WTC11 (cell line): ENCODE data around the gene PPP1R1B. TPM values are rescaled to one million over a fixed set of nuclear protein-coding genes. Genes with fewer than 3 reads are reported as not detected.

ENCODE experiments used
- ATAC-seq: fragments of 200-7000 bp; cut with Tn5 transposase; 2 replicates; pipeline ENCODE4 v1.10.0; 2021; ENCODE audit warnings: mild to moderate bottlenecking, moderate library complexity
- CTCF ChIA-PET: fragments of 300-600 bp; sonication (Branson Sonifier 250); formaldehyde crosslinking; loops from one replicate; lab custom pipeline; 2021; ENCODE audit warnings: antibody characterized with exemption; lab: Charles Lee
- POLR2A ChIA-PET: fragments of 350-600 bp; sonication (Branson Sonifier 250); formaldehyde crosslinking; loops from one replicate; lab custom pipeline; 2021; ENCODE audit warnings: antibody characterized with exemption; lab: Charles Lee
- DNase-seq: peaks from one replicate; pipeline ENCODE4 v3.0.0; 2021; ENCODE audit warnings: low spot score
- H3K27ac Mint-ChIP-seq: 2 replicates; pipeline ENCODE4 v1.8.0; 2021; ENCODE audit warnings: mixed read lengths
- H3K27me3 Mint-ChIP-seq: 2 replicates; pipeline ENCODE4 v1.8.0; 2021; ENCODE audit warnings: low read depth, mild to moderate bottlenecking, moderate library complexity, mixed read lengths
- H3K36me3 Mint-ChIP-seq: 2 replicates; pipeline ENCODE4 v1.8.0; 2021; ENCODE audit warnings: mixed read lengths
- H3K4me1 Mint-ChIP-seq: 2 replicates; pipeline ENCODE4 v1.8.0; 2022; ENCODE audit warnings: mixed read lengths
- H3K4me3 Mint-ChIP-seq: 2 replicates; pipeline ENCODE4 v1.8.0; 2021; ENCODE audit warnings: mild to moderate bottlenecking, moderate library complexity, mixed read lengths
- H3K9me3 Mint-ChIP-seq: 2 replicates; pipeline ENCODE4 v1.8.0; 2021; ENCODE audit warnings: mixed read lengths
- CREM ChIP-seq: sonication (generic); formaldehyde crosslinking; IDR thresholded peaks from 2 replicates; pipeline ENCODE4 v1.8.1; 2022; ENCODE audit warnings: mild to moderate bottlenecking, missing genetic modification reagents, moderate library complexity
- E2F1 ChIP-seq: sonication (generic); formaldehyde crosslinking; IDR thresholded peaks from 2 replicates; pipeline ENCODE4 v1.8.0; 2022; ENCODE audit warnings: mild to moderate bottlenecking, missing genetic modification reagents
- GRHL2 ChIP-seq: fragments of 250-450 bp; sonication (Bioruptor Pico); IDR thresholded peaks from 2 replicates; pipeline ENCODE4 v1.8.0; 2022; ENCODE audit warnings: mild to moderate bottlenecking, moderate library complexity; ENCODE audit not compliant: insufficient replicate concordance, severe bottlenecking
- IRF1 ChIP-seq: sonication (generic); formaldehyde crosslinking; IDR thresholded peaks from 2 replicates; pipeline ENCODE4 v1.8.0; 2023; ENCODE audit warnings: missing genetic modification reagents
- JUN ChIP-seq: sonication (generic); formaldehyde crosslinking; IDR thresholded peaks from 2 replicates; pipeline ENCODE4 v1.8.0; 2023; ENCODE audit warnings: mild to moderate bottlenecking, missing genetic modification reagents
- KAT7 ChIP-seq: sonication (generic); formaldehyde crosslinking; IDR thresholded peaks from 2 replicates; pipeline ENCODE4 v1.8.1; 2023; ENCODE audit warnings: missing genetic modification reagents, mild to moderate bottlenecking, borderline replicate concordance
- MYBL2 ChIP-seq: sonication (generic); formaldehyde crosslinking; IDR thresholded peaks from 2 replicates; pipeline ENCODE4 v1.8.1; 2023; ENCODE audit warnings: mild to moderate bottlenecking, moderate library complexity, missing genetic modification reagents
- NR3C1 ChIP-seq: sonication (generic); formaldehyde crosslinking; conservative IDR thresholded peaks from 2 replicates; pipeline ENCODE4 v1.8.1; 2023; ENCODE audit warnings: low read depth, mild to moderate bottlenecking, missing genetic modification reagents
- SMAD3 ChIP-seq: sonication (generic); formaldehyde crosslinking; IDR thresholded peaks from 2 replicates; pipeline ENCODE4 v1.8.0; 2022; ENCODE audit warnings: missing genetic modification reagents, mild to moderate bottlenecking, borderline replicate concordance
- ZBTB43 ChIP-seq: sonication (generic); formaldehyde crosslinking; IDR thresholded peaks from 2 replicates; pipeline ENCODE4 v1.8.1; 2023; ENCODE audit warnings: mild to moderate bottlenecking, missing genetic modification reagents
- total RNA-seq: library from RNA; stranded (reverse); gene quantifications from 3 replicates; pipeline ENCODE4 v1.2.3, GENCODE V29; 2021

Gene PPP1R1B
- total RNA-seq, 1 experiment from 2014 or later: 20.5 TPM

- Mint-ChIP-seq H3K27me3 (no peaks in the 10 kb centered on the region), H3K4me1 (peaks cover 21% of the 10 kb centered on the region)
- DNase-seq: no peak
- TF ChIP-seq KAT7 (CRISPR knock-in tag): no peak
- no peak for TF ChIP-seq NR3C1 (CRISPR knock-in tag)
- TF ChIP-seq GRHL2 (CRISPR knock-in tag): no peak
- TF ChIP-seq E2F1 (CRISPR knock-in tag): no peak
- TF ChIP-seq MYBL2 (CRISPR knock-in tag): no peak
- TF ChIP-seq SMAD3 (CRISPR knock-in tag): no peak
- no peak for TF ChIP-seq IRF1 (CRISPR knock-in tag)
- no peak for TF ChIP-seq ZBTB43
- TF ChIP-seq, all 79 proteins: peak for 0
- ChIA-PET POLR2A (no interaction called here), CTCF (interaction anchor here (0.7 to 1.6 kb wide), 9 partner anchors 12 to 62 kb away, joined by 3 to 5 read pairs (median 4); partner anchors contain the start of genes ERBB2 and MIEN1)
- Mint-ChIP-seq H3K27ac (peak overlapping the region; percentile 42; the same call in 1 of the 2 replicates), H3K36me3 (peaks cover 12% of the 10 kb centered on the region), H3K9me3 (no peaks in the 10 kb centered on the region), H3K4me3 (no peak overlapping the region)
- ATAC-seq: no peak
Observed at GRCh38 chr17:39683295-39683939, 56.7 kb downstream of the PPP1R1B start.

- no peaks in the 10 kb centered on the region for H3K9me3 Mint-ChIP-seq
- ChIA-PET POLR2A (interaction anchor here (0.5 kb wide), 1 partner anchor 80 kb away, joined by 3 read pairs; no protein-coding TSS in a partner anchor), CTCF (interaction anchor here (1.0 to 1.6 kb wide), 6 partner anchors 11 to 63 kb away, joined by 3 to 5 read pairs (median 4); no protein-coding TSS in a partner anchor)
- no peak for DNase-seq
- peaks cover 12% of the 10 kb centered on the region for H3K36me3 Mint-ChIP-seq
- H3K4me3 Mint-ChIP-seq: no peak overlapping the region
- H3K27me3 Mint-ChIP-seq: no peaks in the 10 kb centered on the region
- peaks cover 26% of the 10 kb centered on the region for H3K4me1 Mint-ChIP-seq
- no peak for TF ChIP-seq MYBL2 (CRISPR knock-in tag)
- no peak for TF ChIP-seq CREM
- TF ChIP-seq IRF1 (CRISPR knock-in tag): no peak
- no peak for TF ChIP-seq JUN
- H3K27ac Mint-ChIP-seq: no peak overlapping the region
- ATAC-seq: no peak
Observed at GRCh38 chr17:39684369-39685192, 57.8 kb downstream of the PPP1R1B start.

Other genes with a start within 250 kb of the PPP1R1B start
- 9.7 to 13.8 TPM (median 13.0 TPM) in 3 replicates for gene FBXL20, start 225.3 kb upstream of the PPP1R1B start, total RNA-seq
- 47.0 to 50.4 TPM (median 47.9 TPM) in 3 replicates for gene MED1, start 175.7 kb upstream of the PPP1R1B start, total RNA-seq
- 58.4 to 61.6 TPM (median 59.5 TPM) in 3 replicates for gene CDK12, start 165.5 kb upstream of the PPP1R1B start, total RNA-seq
- gene NEUROD2, start 19.0 kb upstream of the PPP1R1B start, total RNA-seq: not detected in 3 replicates
- gene STARD3, start 10.2 kb downstream of the PPP1R1B start, total RNA-seq: 64.9 to 75.3 TPM (median 65.4 TPM) in 3 replicates
- gene TCAP, start 38.4 kb downstream of the PPP1R1B start, total RNA-seq: 2.5 to 2.9 TPM (median 2.8 TPM) in 3 replicates
- 2.4 to 3.1 TPM (median 2.7 TPM) in 3 replicates for gene PNMT, start 41.5 kb downstream of the PPP1R1B start, total RNA-seq
- gene PGAP3, start 61.1 kb downstream of the PPP1R1B start, total RNA-seq: 24.3 to 25.7 TPM (median 24.9 TPM) in 3 replicates
- gene ERBB2, start 73.1 kb downstream of the PPP1R1B start, total RNA-seq: 153 to 209 TPM (median 158 TPM) in 3 replicates
- 40.6 to 46.7 TPM (median 46.5 TPM) in 3 replicates for gene MIEN1, start 103.6 kb downstream of the PPP1R1B start, total RNA-seq
- gene GRB7, start 111.0 kb downstream of the PPP1R1B start, total RNA-seq: 42.4 to 48.5 TPM (median 44.0 TPM) in 3 replicates
- 0.81 to 1.0 TPM (median 0.87 TPM) in 3 replicates for gene IKZF3, start 237.4 kb downstream of the PPP1R1B start, total RNA-seq
- not detected in 3 replicates for gene ZPBP2, start 241.2 kb downstream of the PPP1R1B start, total RNA-seq